Activated B cell treated with CpG ODN at 0.5 μM for 24 hours (primary cell): ENCODE results near the gene EZH2. TPM values are rescaled to one million over a fixed set of nuclear protein-coding genes. Genes with fewer than 3 reads are reported as not detected.

Source experiments
- ATAC-seq: fragments of 200-7000 bp; cut with Tn5 transposase; one replicate; pipeline ENCODE4 v1.10.0; 2021; ENCODE audit warnings: low read depth, mild to moderate bottlenecking, moderate library complexity
- CTCF ChIA-PET: fragments of 350-600 bp; sonication (Branson Sonifier 250); formaldehyde crosslinking; loops from one replicate; lab custom pipeline; 2021; ENCODE audit warnings: antibody characterized with exemption; lab: Charles Lee
- POLR2A ChIA-PET: fragments of 350-600 bp; sonication (Branson Sonifier 250); formaldehyde crosslinking; loops from one replicate; lab custom pipeline; 2021; ENCODE audit warnings: antibody characterized with exemption; lab: Charles Lee
- DNase-seq: peaks from one replicate; pipeline ENCODE4 v3.0.0; 2022
- H3K27ac Mint-ChIP-seq: one replicate; pipeline ENCODE4 v1.8.0; 2020; ENCODE audit warnings: mixed read lengths
- H3K27me3 Mint-ChIP-seq: one replicate; pipeline ENCODE4 v1.8.0; 2021; ENCODE audit warnings: mixed read lengths
- H3K36me3 Mint-ChIP-seq: one replicate; pipeline ENCODE4 v1.8.0; 2021; ENCODE audit warnings: low read depth, mixed read lengths
- H3K4me1 Mint-ChIP-seq: one replicate; pipeline ENCODE4 v1.8.0; 2021; ENCODE audit warnings: mixed read lengths
- H3K4me3 Mint-ChIP-seq: one replicate; pipeline ENCODE4 v1.8.0; 2020; ENCODE audit warnings: mild to moderate bottlenecking, mixed read lengths
- H3K9me3 Mint-ChIP-seq: one replicate; pipeline ENCODE4 v1.8.0; 2020; ENCODE audit warnings: mixed read lengths
- intact Hi-C: fragments of 100-400 bp; cut with micrococcal nuclease; formaldehyde crosslinking; loops from one replicate; pipeline ENCODE4 v1.15.1; 2024
- total RNA-seq: library from RNA; stranded (reverse); gene quantifications from 2 replicates; pipeline ENCODE4 v1.2.3, GENCODE V29; 2022
- TF ChIP-seq, protein P1 (sequence below): fragments of 200-600 bp; IDR thresholded peaks from one replicate; pipeline ENCODE4 v1.8.0; 2022; ENCODE audit warnings: antibody characterized with exemption, mild to moderate bottlenecking

EZH2 gene
- total RNA-seq, 1 donor from 2014 or later, result 19.6 TPM

DNA sequence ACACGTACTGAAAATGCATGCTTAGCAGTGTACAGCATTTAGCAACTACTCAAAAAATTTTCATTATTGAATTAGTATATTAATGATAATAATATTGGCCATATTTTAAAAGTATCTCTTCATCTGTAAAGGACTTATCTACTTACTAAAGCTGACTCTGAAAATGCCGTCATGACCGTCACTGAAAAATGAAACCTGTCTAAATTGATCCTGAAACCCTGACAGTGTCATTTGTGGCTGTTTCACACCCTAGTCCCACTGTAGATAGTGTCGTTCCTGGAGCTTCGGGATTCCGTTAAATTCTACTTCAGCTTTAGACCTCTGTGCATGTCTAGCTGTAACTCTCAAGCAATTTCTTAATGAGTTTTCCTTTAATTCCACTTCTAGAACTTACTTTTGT, 35.8 kb upstream of the EZH2 start:
- Mint-ChIP-seq H3K36me3 (no peaks in the 10 kb centered on the region), H3K27me3 (no peaks in the 10 kb centered on the region), H3K4me3 (no peak overlapping the region), H3K9me3 (no peaks in the 10 kb centered on the region), H3K4me1 (peaks cover 8% of the 10 kb centered on the region), H3K27ac (no peak overlapping the region)
- ChIA-PET POLR2A (no interaction called here), CTCF (interaction anchor here (1.1 kb wide), 1 partner anchor 22 kb away, joined by 3 read pairs; no protein-coding TSS in a partner anchor)
- intact Hi-C loops, result no loop called here
- DNase-seq (no peak), ATAC-seq (no peak)
- TF ChIP-seq, protein P1, sequence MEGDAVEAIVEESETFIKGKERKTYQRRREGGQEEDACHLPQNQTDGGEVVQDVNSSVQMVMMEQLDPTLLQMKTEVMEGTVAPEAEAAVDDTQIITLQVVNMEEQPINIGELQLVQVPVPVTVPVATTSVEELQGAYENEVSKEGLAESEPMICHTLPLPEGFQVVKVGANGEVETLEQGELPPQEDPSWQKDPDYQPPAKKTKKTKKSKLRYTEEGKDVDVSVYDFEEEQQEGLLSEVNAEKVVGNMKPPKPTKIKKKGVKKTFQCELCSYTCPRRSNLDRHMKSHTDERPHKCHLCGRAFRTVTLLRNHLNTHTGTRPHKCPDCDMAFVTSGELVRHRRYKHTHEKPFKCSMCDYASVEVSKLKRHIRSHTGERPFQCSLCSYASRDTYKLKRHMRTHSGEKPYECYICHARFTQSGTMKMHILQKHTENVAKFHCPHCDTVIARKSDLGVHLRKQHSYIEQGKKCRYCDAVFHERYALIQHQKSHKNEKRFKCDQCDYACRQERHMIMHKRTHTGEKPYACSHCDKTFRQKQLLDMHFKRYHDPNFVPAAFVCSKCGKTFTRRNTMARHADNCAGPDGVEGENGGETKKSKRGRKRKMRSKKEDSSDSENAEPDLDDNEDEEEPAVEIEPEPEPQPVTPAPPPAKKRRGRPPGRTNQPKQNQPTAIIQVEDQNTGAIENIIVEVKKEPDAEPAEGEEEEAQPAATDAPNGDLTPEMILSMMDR, result no peak

DNA sequence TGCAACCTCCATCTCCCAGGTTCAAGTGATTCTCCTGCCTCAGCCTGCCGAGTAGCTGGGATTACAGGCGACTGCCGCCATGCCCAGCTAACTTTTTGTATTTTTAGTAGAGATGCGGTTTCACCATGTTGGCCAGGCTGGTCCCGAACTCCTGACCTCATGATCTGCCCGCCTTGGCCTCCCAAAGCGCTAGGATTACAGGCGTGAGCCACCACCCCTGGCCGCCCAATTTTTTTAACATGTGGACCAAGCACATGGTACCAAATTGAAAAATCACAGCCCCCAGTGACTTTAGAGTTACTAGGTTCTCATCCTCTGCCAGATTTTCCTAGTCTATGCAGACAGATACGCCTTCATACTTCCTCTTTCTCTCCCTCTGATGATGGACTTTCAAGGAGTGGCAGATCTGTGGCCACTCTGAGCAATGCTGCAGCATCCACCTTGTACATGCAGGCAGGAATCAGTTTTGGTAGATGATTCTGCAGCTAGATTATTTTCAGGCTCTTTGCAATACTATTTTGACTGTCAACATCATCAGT, 34.0 kb upstream of the EZH2 start:
- Mint-ChIP-seq H3K9me3 (no peaks in the 10 kb centered on the region), H3K27ac (no peak overlapping the region), H3K27me3 (no peaks in the 10 kb centered on the region), H3K36me3 (no peaks in the 10 kb centered on the region), H3K4me3 (no peak overlapping the region), H3K4me1 (peaks cover 25% of the 10 kb centered on the region)
- intact Hi-C loops, result no loop called here
- TF ChIP-seq, protein P1, result no peak
- POLR2A ChIA-PET, result no interaction called here
- DNase-seq (no peak), ATAC-seq (no peak)
- CTCF ChIA-PET, result no interaction called here

DNA sequence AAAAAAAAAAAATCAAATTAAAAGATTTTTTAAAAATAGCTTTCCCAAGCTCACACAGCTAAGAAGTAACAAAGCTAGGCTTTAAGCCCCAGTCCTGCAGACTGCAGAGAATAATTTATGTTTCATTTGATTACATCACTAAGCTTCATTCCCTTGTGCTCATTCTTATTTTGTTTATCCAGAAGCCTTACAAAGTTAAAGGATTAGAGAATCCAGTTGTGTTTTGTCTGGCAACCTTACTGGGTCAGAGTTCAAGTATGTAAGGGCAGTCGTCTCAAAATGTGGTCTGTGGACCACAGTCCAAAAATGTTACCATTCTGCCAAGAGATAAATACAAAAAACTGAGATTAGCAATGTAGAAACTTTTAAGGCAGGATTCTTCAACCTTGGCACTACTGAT, 32.1 kb upstream of the EZH2 start:
- Mint-ChIP-seq H3K27me3 (no peaks in the 10 kb centered on the region), H3K9me3 (no peaks in the 10 kb centered on the region), H3K4me3 (no peak overlapping the region), H3K27ac (no peak overlapping the region), H3K36me3 (no peaks in the 10 kb centered on the region), H3K4me1 (peaks cover 42% of the 10 kb centered on the region)
- ChIA-PET POLR2A (interaction anchor here (0.6 kb wide), 1 partner anchor 25 kb away, joined by 5 read pairs; no protein-coding TSS in a partner anchor), CTCF (no interaction called here)
- DNase-seq (no peak), ATAC-seq (no peak)
- TF ChIP-seq, protein P1, result no peak
- intact Hi-C loops, result no loop called here

DNA sequence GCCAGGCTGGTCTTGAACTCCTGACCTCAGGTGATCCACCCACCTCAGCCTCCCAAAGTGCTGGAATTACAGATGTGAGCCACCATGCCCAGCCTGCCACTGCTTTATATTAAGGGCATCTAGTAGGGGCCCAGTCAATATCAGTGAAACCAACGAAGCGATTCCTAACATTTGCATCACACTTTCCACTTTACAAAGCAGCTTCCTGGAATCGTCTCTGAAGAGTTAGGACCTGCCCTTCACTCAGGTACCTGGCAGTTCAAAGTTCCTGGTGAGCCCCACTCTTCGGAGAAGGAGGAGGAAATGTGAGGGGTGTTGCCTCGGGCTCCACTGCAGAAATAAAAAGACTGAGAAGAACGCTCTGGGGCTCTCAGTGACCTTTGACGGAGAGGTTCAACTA, 31.1 kb upstream of the EZH2 start:
- ChIA-PET CTCF (interaction anchor here (1.3 kb wide), 1 partner anchor 27 kb away, joined by 3 read pairs; no protein-coding TSS in a partner anchor), POLR2A (interaction anchor here (1.1 to 2.1 kb wide), 4 partner anchors 24 to 113 kb away, joined by 4 to 15 read pairs (median 8); partner anchors contain the start of gene PDIA4)
- TF ChIP-seq, protein P1, result no peak
- peaks cover 42% of the 10 kb centered on the region for H3K4me1 Mint-ChIP-seq
- no peaks in the 10 kb centered on the region for H3K27me3 Mint-ChIP-seq
- DNase-seq (no peak), ATAC-seq (peak; percentile 58)
- intact Hi-C loops, result loop anchor here (2.0 kb wide), 1 partner anchor 16 kb away; no protein-coding TSS in a partner anchor
- peak overlapping the region; percentile 32 for H3K4me3 Mint-ChIP-seq
- H3K36me3 Mint-ChIP-seq, result no peaks in the 10 kb centered on the region
- H3K9me3 Mint-ChIP-seq, result no peaks in the 10 kb centered on the region
- H3K27ac Mint-ChIP-seq, result peak overlapping the region; percentile 75

DNA sequence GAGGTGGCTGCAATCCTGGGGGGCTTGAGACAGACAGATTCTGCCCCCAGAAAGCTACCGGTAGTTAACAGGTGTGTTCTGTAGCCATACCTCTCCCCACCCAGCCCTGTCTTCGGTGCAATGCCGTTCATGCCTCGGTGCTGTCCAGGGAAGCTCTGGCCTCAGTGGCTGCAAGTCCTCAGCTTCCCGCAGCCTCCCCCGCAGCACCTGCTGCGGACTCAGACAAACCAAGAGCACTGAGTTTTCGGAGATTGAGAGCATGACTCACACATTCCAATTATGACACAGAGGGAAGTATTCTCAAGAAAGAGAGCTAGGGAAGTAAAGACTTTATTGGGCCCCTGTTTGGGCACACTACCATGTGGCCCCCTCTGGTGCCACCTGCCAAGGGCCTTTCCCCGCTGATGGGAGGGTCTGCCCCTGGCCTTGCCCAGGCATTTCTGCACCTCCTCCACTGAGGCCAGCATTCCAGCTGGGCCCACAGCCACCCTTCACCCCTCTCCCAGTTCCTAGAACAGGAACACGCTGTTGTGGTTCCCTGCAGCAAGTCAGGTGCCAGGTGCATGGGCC, 30.2 kb upstream of the EZH2 start:
- no peaks in the 10 kb centered on the region for H3K9me3 Mint-ChIP-seq

More for the DNA sequence above, 30.2 kb upstream of the EZH2 start:
- Mint-ChIP-seq H3K4me1 (peaks cover 42% of the 10 kb centered on the region), H3K27ac (peak overlapping the region; percentile 75), H3K27me3 (no peaks in the 10 kb centered on the region), H3K36me3 (no peaks in the 10 kb centered on the region), H3K4me3 (peak overlapping the region; percentile 57)
- no peak for DNase-seq
- intact Hi-C loops, result loop anchor here (2.0 kb wide), 1 partner anchor 15 kb away; no protein-coding TSS in a partner anchor
- peak; percentile 38 for ATAC-seq
- TF ChIP-seq, protein P1, result no peak
- POLR2A ChIA-PET, result interaction anchor here (0.7 to 2.1 kb wide), 9 partner anchors 11 to 1464 kb away, joined by 4 to 15 read pairs (median 6); partner anchors contain the start of genes EZH2 and PDIA4
- CTCF ChIA-PET, result interaction anchor here (1.3 kb wide), 1 partner anchor 28 kb away, joined by 3 read pairs; no protein-coding TSS in a partner anchor
